OCI-M2 (cell line): ENCODE measurements around the gene TANGO2.

Experiments used
- DNase-seq: peaks from one replicate; lab custom pipeline; 2025; ENCODE audit not compliant: unreplicated experiment; lab: John Stamatoyannopoulos, UW

Gene TANGO2

GRCh38 chr22:20039683-20040325, 18.9 kb downstream of the TANGO2 start:
- DNase-seq, result no peak

GRCh38 chr22:20040327-20041200, 19.7 kb downstream of the TANGO2 start:
- DNase-seq, result no peak

- DNase-seq, result no peak
Measured at GRCh38 chr22:20043057-20043996, 22.4 kb downstream of the TANGO2 start.

- DNase-seq, result no peak
Measured at GRCh38 chr22:20043997-20044342, 23.1 kb downstream of the TANGO2 start.

DNA sequence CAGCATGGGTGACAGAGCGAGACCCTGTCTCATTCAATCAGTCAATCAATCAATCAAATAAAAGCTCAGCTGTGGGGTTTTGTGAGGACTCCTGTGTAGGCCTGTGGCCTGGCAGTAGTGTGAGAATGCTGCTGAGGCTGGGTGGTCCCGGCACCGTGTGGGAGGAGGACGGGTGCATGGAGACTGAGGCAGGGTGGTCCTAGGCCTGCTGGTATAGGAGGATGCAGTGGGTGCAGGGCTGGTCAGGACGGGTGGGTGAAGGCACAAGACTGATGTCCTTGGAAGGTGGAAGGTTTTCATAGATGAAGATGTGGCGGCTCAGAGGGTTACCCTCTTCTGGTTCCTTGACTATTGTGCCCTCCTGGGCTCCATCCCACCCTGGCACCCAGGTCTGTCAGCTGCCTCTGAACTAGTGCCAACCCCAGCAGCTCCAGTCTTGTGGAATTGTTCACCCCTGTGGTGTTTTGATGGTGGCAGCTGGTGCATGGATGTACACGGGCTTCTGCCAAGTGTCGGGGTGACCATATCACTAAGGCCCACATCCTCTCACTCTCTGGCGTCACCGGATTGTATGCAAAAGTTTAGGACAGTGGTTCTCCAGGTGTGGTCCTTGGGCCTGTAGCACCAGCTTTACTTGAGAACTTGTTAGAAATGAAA, 23.7 kb downstream of the TANGO2 start:
- no peak for DNase-seq

- no peak for DNase-seq
Measured at GRCh38 chr22:20046730-20047129, 25.8 kb downstream of the TANGO2 start.

DNA sequence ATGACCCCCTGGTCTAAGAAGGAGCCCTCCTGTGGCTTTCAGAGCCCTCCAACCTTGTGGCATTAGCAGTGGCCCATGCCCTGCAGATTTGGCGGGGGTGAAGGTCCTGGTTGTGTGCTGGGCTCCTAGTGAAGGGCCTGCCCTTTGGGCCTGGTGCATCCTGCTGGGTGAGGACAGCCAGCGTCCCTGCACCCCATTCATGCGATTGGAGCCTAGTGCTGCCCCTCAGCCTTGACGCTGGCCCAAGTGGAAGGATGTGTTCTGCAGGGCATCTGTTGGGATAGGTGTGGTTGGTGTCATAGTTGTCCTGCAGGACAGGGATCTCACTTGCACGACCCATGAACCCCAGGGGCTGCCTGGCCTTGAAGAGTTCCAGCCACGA, 31.0 kb downstream of the TANGO2 start:
- DNase-seq, result no peak

- no peak for DNase-seq
Measured at GRCh38 chr22:20052309-20053259, 31.7 kb downstream of the TANGO2 start.

GRCh38 chr22:20053407-20054033, 32.6 kb downstream of the TANGO2 start:
- DNase-seq, result no peak

DNA sequence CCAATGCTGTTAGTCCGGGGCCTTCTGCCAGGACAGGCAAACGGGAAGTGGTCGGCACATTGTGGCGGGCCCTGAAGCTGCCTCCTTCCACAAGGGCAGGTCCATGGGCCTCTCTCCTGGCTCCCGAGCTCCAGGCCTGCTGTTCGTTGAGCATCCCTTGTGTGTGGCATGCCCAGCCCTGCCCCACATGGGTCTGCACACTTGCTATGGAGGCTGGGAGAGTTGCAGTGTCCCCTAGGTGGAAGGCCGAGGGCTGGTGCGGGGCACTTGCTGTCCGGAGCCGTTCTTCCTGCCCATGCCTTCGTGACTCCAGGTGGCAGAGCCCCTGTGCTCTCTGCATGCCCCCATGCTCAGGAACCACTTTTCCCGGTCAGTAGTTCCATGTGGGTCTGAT, 33.1 kb downstream of the TANGO2 start:
- no peak for DNase-seq

- DNase-seq, result no peak
Measured at GRCh38 chr22:20054485-20054884, 33.6 kb downstream of the TANGO2 start.

GRCh38 chr22:20055144-20055543, 34.2 kb downstream of the TANGO2 start:
- no peak for DNase-seq

DNA sequence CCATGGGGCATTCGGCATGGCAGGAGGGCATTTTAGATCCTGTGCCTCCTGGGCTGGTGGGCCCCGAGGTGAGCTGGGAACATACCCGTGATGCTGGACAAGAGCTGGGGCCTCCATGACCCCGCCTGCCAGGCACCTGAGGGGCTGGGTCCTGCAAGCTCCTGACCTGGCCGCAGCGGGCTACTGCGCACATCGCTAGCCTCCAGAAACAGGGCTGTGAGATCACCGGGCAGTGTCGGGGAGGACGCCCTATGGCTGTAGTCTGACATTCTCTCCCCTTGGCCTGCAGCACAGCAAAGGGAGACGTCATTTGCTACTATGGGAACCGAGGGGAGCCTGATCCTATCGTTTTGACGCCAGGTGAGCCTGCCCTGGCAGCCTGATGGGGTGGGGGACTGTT, 34.7 kb downstream of the TANGO2 start:
- DNase-seq, result no peak

DNA sequence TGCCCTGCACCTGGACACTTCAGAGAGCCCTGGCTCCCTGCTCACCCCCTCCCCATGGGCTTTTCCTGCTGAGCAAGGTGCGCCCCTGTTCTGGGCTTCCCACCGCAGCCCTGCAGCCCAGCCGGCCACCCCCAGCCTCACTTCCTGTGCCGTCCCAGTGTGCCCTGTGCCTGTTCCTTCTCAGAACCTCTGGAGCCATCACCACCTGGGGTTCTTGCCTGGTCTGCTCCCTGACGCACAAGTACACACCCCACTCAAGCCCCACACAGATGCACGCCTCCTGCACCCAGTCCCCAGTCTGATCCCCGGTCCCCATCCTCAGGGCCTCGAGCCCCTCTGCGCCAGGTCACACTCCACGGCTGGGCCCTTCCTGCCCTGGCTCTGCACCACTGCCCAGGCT, 35.3 kb downstream of the TANGO2 start:
- DNase-seq, result no peak

- DNase-seq, result no peak
Measured at GRCh38 chr22:20056696-20057386, 35.9 kb downstream of the TANGO2 start.

DNA sequence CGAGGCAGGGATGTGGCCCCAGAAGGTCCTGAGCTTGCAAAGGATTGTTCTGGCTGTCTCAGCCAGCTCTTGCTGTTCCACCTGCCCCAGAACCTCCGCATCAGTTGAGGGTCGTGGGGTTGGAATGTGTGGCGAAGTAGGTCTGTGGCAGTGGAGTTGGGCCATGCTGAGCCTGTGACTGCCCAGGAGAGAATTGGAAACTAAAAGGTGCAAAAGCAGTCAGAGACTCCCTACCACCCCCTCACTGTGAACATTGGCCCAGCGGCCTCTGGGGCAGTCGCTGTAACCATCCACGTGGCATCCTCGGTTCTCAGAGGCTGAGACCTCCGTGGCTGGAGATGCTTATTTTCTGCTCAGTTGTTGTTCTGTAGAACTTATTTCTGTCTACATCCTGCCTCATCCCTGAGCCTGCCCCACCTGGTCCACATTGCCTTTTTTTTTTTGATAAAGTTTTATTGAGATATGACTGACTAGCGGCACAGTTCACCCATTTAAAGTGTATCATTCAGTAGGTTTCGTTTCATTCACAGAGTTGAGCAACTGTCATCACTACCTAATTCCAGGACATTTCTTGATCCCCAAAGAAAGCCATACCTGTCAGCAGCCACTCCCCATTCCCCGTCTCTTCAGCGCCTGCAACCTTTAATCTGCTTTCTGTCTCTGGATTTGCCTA, 36.8 kb downstream of the TANGO2 start:
- DNase-seq, result no peak

DNA sequence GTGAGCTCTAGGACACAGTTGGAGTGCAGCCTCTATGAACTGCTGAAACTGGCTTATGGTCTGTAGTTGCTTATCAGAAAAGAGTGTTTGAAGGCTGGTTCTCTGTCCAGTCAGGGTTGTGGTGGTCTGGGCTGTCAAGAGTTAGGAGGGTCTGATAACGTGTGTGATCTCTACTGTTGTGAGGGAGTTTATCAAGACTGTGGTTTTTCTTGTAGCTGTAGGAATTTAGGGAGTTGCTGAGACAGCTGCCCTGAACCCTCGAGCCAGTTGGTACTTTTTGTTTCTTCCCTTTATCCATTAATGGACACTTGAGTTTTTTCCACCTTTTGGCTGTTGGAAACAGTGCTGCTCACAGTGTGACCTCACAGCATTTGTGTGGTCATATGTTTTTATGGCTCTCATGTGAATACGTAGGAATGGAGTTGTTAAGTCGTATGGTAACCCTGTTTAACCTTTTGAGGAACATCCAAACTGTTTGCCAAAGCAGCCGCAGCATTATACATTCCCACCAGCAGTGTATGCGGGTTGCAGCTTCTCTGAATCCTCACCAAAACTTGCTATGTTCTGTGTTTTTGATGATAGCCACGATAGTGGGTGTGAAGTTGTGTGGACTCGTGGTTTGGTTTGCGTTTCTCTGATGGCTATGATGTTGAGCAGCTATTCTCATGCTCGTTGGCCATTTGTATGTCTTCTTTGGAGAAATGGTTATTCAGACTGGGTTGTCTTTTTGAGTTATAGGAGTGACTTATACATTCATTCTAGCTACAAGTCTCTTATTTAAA, 38.3 kb downstream of the TANGO2 start:
- DNase-seq, result no peak
